Activated CD8-positive, alpha-beta memory T cell treated with anti-CD3 and anti-CD28 coated beads for 24 hours (primary cell): ENCODE data around the gene HLA-DPA1.
"Not testable (repeated sequence)": the region's sequence is repeated elsewhere in the genome, so short reads cannot be mapped to it uniquely, and the experiment has no call there.

ENCODE experiments used
- DNase-seq: peaks from one replicate; pipeline ENCODE4 v3.0.0-alpha.2; 2020

Gene HLA-DPA1

GRCh38 chr6:33073431-33073871 is at the start of gene HLA-DPA1:
TSS of gene HLA-DPA1 (minus strand) at chr6:33073649.
- DNase-seq: peak; percentile 71

- no peak for DNase-seq
These were observed 49.7 kb upstream of the HLA-DPA1 start for GRCh38 chr6:33123181-33123580.

- no peak for DNase-seq
These were observed 46.6 kb upstream of the HLA-DPA1 start for GRCh38 chr6:33120001-33120400.

- DNase-seq: no peak
These were observed 45.2 kb upstream of the HLA-DPA1 start for GRCh38 chr6:33118525-33119123.

- no peak for DNase-seq
These were observed 44.4 kb upstream of the HLA-DPA1 start for GRCh38 chr6:33117811-33118277.

- DNase-seq: no peak
These were observed 43.6 kb upstream of the HLA-DPA1 start for GRCh38 chr6:33116841-33117711.

- no peak for DNase-seq
These were observed 43.0 kb upstream of the HLA-DPA1 start for GRCh38 chr6:33116417-33116816.

GRCh38 chr6:33114406-33114805 is 41.0 kb upstream of the HLA-DPA1 start:
- no peak for DNase-seq

- no peak for DNase-seq
These were observed 40.3 kb upstream of the HLA-DPA1 start for GRCh38 chr6:33113755-33114154.

- DNase-seq: no peak
These were observed 38.7 kb upstream of the HLA-DPA1 start for GRCh38 chr6:33112148-33112547.

GRCh38 chr6:33108307-33108706 is 34.9 kb upstream of the HLA-DPA1 start:
- DNase-seq: no peak

GRCh38 chr6:33107641-33108040 is 34.2 kb upstream of the HLA-DPA1 start:
- DNase-seq: no peak

GRCh38 chr6:33105916-33106871 is 32.7 kb upstream of the HLA-DPA1 start:
- no peak for DNase-seq

GRCh38 chr6:33105386-33105785 is 31.9 kb upstream of the HLA-DPA1 start:
- no peak for DNase-seq

- no peak for DNase-seq
These were observed 31.4 kb upstream of the HLA-DPA1 start for GRCh38 chr6:33104887-33105286.

- no peak for DNase-seq
These were observed 30.3 kb upstream of the HLA-DPA1 start for GRCh38 chr6:33103776-33104175.

GRCh38 chr6:33101121-33101737 is 27.8 kb upstream of the HLA-DPA1 start:
- DNase-seq: not testable (repeated sequence)

GRCh38 chr6:33095681-33096080 is 22.2 kb upstream of the HLA-DPA1 start:
- no peak for DNase-seq

GRCh38 chr6:33093855-33094254 is 20.4 kb upstream of the HLA-DPA1 start:
- DNase-seq: no peak

GRCh38 chr6:33092385-33092784 is 18.9 kb upstream of the HLA-DPA1 start:
- DNase-seq: no peak

- DNase-seq: peak; percentile 79
These were observed 18.5 kb upstream of the HLA-DPA1 start for GRCh38 chr6:33091957-33092356.

GRCh38 chr6:33088931-33089620 is 15.6 kb upstream of the HLA-DPA1 start:
- DNase-seq: no peak
